ENCODE results near the gene FOXJ2.

- TF ChIP-seq CTCF (IDR thresholded peaks at IDR 0.05) = no peak
- TF ChIP-seq EZH2 (IDR thresholded peaks at IDR 0.05; ENCODE audit: borderline replicate concordance, insufficient read depth, low read depth, low read length, poor library complexity, severe bottlenecking) = peak; percentile 59
Observed at GRCh38 chr12:8018666-8019581, 13.6 kb upstream of the FOXJ2 start.

Data from B cell (primary cell).